Ramos (cell line): ENCODE measurements around the gene DESI1.
"Not testable (repeated sequence)": the region's sequence is repeated elsewhere in the genome, so short reads cannot be mapped to it uniquely, and the experiment has no call there.

Source experiments
- in situ Hi-C: fragments of 300-500 bp; cut with MboI; formaldehyde crosslinking; loops from one replicate; pipeline ENCODE4 v1.14.3; 2022; ENCODE audit warnings: low sequenced_read_pairs; ENCODE audit not compliant: unreplicated experiment

The DESI1 gene

DNA sequence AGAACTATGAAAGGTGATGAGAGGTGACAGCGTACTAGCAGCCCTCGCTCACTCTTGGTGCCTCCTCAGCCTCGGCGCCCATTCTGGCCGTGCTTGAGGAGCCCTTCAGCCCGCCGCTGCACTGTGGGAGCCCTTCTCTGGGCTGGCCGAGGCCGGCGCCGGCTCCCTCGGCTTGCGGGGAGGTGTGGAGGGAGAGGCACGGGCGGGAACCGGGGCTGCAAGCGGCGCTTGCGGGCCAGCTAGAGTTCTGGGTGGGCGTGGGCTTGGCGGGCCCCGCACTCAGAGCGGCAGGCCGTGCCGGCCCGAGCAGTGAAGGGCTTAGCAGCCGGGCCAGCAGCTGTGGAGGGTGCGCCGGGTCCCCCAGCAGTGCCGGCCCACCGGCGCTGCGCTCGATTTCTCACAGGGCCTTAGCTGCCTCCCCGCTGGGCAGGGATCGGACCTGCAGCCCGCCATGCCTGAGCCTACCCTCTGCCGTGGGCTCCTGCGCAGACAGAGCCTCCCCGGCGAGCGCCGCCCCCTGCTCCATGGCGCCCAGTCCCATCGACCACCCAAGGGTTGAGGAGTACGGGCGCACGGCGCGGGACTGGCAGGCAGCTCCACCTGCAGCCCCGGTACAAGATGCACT is 27.4 kb downstream of the DESI1 start:
- in situ Hi-C loops: not testable (repeated sequence)

DNA sequence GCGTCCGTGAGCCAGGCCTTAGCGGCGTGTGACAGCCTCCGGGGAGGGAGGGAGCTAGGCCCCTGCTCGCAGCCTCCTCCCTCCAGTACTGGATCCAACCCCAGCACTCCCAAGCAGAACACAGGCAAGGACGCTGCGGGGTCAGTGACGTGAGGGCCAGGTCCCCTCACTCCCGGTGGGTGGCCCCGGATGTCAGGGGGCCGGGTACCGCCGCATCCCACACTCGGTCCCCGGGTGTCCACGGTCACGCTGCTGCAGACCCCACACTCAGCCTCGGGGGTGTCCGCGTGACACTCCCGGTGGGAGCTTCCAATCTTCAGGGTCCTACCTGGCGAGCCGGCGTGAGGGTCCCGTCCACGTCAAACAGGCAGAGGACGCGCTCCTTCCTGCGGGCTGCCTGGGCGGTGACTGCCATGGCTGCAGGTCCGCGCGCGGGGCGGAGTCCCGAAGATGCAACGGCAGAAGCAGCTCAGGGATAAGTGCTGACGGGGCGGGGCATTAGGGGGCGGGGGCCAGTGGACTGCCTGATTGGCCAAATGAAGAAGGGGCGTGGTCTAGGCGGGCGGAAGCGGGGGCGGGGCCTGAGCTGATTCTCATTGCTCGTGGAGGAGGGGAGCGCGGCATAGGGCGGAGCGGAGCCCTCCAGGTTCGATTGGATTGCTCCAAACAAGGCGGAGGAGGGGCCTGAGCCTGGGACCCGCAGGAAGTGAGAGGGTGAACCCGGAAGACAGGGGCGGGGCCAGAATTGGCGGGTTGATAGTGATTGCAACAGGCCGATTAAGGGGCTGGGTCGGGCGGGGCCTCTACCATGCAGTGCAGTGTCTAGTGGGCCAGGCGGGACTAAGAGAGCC is 31.2 kb downstream of the DESI1 start, which contains the start of gene PMM1:
TSS of gene PMM1 (minus strand) at position 450 of the 851 bp plus-strand sequence. CDS start at position 415, 35 bp downstream.
- in situ Hi-C loops: no loop called here

DNA sequence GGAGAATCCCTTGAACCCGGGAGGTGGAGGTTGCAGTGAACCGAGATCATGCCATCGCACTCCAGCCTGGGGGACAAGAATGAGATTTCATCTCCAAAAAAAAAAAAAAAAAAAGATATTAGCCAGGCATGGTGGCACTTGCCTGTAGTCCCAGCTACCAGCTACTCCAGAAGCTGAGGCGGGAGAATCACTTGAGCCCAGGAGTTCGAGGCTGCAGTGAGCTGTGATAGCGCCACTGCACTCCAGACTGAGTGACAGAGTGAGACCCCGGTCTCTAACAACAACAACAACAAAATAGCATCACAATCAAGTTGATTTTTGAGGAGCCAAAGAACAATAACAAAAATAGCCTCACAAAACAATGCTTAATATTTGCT is 33.5 kb downstream of the DESI1 start:
- in situ Hi-C loops: no loop called here

- in situ Hi-C loops: no loop called here
These were observed 34.9 kb downstream of the DESI1 start for GRCh38 chr22:41585898-41586297.

GRCh38 chr22:41584881-41585280 is 36.0 kb downstream of the DESI1 start:
- in situ Hi-C loops: no loop called here

GRCh38 chr22:41582694-41583093 is 38.1 kb downstream of the DESI1 start:
- in situ Hi-C loops: no loop called here

DNA sequence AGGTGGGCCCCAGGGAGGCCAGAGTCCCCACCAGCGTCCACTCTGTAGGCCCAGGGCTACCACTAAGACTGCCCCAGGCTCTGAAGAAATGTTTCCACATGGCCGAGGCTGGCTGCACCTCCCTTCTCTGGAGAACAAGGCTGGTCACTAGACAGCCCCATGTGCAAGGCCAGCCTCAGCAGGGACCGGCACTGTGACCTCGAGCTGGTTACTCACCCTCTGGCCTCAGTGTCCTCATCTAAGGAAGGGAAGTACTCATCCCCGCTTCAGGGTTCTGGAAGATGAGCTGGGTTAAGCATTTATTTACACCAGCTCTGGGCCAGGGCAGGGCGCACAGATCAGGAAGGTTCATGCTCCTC is 40.9 kb downstream of the DESI1 start:
- in situ Hi-C loops: no loop called here

DNA sequence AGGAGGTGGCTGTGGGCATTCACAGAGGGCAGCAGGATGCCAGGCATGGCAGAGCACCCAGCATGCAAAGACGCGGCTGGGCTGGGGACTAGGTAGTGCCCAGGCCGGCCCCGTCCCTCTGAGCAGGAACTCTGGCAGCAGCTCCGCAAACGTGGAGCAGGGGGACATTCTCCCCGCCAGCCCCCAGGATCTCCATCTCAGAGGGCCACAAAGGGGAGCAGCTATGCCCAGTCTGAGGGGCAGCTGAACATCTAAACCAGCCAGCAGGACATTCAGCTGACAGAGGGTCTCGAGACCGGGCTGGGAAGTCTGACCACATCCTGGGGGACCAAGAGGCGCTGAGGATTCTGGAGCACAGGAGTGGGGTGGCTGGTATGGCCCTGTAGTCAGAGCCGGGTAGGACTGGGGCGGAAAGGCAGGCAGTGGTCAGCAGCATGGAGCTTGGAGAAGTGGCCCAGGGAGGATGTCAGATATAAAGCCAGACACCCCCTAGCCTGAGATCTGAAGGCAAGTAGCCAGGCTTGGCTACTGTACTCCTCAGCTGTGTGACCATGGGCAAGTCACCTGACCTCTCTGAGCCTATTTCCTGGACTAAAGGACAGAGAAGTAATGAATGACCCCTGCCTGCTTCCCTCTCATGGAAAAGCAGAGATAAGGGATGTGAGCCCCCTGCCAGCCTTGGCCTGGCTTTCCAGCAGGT is 41.4 kb downstream of the DESI1 start:
- in situ Hi-C loops: no loop called here

DNA sequence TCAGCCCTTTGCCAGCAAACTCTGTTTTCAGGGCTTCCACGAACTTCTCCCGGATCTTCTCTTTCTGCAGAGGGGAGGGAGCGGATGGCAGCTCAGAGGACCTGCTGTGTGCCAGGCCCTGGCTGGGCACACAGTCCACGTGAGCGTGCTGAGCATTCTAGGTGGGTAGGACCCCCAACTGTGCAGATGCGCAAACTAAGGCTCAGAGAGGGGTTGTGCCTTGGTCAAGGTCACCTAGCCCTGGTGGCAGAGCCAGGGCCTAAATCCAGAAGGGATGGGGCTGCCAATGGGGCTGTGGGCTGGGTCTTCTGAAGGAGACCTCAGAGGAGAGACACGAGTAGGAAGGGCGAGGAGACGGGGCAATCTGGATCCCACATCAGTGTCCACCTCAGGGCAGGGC is 42.0 kb downstream of the DESI1 start:
- in situ Hi-C loops: no loop called here

DNA sequence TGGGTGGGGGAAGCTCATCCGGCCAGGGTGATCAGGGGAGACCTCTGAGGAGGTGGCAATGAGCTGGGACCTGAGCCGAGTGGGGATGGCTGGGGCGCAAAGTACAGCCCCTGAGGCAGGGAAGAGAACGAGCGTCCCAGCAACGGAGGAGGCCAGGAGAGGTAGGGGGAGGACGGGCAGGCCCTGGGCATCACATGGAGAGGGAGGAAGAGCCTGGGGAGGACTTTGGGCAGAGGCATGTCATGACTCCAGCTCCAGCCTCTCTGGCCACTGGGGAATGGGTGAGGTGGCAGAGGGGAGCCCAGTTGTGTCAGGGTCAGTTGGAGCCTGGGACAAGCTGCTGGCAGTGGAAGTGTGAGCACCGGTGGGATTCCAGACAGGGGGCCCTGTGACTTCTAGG is 42.7 kb downstream of the DESI1 start:
- in situ Hi-C loops: no loop called here

- in situ Hi-C loops: no loop called here
These were observed 44.0 kb downstream of the DESI1 start for GRCh38 chr22:41576877-41577276.

DNA sequence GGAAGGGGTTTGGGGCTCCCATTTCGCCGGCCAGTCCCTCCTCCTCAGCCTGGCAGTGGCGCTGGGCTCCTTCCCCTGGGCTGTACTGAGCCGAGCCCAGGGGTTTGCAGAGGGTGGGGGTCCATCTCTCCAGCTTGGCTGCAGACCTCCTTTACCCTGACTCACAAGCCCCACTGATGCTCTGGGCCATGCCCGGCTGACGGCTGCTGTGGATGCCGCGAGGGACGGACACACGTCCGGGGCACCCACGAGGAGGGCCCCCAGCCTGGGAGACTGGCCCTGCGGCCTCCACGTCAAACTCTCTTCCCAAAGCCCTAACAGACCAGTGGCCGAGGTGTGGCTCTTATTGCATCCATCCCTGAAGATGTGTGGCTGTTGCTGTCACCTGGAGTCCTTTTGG is 45.3 kb downstream of the DESI1 start:
- in situ Hi-C loops: no loop called here

DNA sequence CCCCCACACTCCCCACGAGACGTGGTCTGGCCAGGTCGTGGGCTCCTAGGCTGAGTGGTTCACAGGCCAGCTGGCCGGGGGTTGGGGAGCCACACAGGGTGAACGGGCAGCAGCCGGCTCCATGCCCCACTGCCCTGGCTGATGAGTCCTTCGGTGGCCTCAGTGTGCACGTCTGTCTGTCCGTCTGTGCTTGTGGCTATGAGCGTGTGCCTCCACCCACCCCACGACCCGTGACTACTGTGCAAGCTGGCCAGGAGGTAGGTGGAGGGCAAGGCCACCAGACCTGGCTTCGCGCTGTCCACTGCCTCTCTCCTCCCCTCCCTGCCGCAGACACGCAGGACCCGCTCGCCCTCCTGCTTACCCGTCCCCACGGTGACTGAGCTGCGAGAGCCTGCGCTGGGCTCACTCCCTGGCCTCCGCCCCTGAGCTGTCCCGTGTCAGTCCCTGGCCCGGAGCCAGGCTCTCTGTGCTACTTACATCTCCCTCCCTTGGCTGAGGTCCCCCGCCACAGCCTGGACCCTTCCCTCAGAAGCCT is 45.9 kb downstream of the DESI1 start:
- in situ Hi-C loops: no loop called here

GRCh38 chr22:41573677-41574076 is 47.2 kb downstream of the DESI1 start:
- in situ Hi-C loops: no loop called here

GRCh38 chr22:41572305-41572704 is 48.5 kb downstream of the DESI1 start:
- in situ Hi-C loops: not testable (repeated sequence)

- in situ Hi-C loops: no loop called here
These were observed 49.1 kb downstream of the DESI1 start for GRCh38 chr22:41571786-41572185.

DNA sequence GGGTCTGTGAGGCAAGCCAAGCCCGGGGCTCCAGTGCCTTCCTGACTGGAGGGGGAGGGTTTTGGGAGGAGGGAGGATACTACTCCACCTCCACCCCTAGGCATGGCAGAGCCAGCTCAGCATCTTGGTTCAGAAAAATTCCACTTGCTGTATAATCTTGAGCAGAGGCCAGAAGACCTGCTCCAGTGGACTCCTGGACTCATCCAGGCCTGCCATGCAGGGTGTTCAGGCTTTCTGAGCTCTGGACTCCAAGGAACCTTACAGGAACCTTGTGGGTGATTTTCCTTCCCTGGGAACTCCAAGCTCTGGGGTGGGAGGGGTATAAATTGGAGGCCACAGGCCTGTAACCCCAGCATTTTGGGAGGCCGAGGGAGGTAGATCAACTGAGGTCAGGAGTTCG is 50.6 kb downstream of the DESI1 start:
- in situ Hi-C loops: no loop called here

- in situ Hi-C loops: no loop called here
These were observed 52.0 kb downstream of the DESI1 start for GRCh38 chr22:41568811-41569210.

GRCh38 chr22:41567512-41567768 is 53.4 kb downstream of the DESI1 start:
- in situ Hi-C loops: no loop called here

DNA sequence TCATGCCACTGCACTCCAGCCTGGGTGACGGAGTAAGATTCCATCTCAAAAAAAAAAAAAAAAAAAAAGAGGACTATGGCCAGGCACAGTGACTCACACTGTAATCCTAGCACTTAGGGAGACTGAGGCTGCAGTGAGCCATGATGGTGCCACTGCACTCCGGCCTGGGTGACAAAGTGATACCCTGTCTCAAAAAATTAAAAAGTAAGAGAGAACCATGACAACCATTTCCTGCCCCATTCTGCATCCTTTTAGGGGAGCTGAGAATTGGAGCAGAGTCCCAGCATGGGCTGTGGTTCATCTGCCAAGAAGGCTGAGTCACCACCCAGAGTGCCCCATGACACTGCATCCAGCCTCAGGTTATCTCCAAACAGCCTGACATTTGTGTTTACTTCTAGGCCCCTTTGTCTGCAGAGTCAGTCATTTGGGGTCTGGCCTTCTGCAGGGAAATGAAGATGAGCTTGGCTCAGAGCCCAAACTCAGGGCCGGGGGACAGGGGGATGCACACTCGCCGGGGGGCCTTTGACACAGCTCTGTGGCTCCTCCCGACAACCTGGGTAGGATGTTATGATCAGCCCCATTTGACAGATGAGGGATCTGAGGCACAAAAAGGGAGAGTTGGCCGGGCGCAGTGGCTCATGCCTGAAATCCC is 55.3 kb downstream of the DESI1 start:
- in situ Hi-C loops: no loop called here

- in situ Hi-C loops: no loop called here
These were observed 56.3 kb downstream of the DESI1 start for GRCh38 chr22:41564563-41564962.
